K562 (cell line): ENCODE data around the gene SOWAHA. TPM values are rescaled to one million over a fixed set of nuclear protein-coding genes. Genes with fewer than 3 reads are reported as not detected.

Experiments
- ARID1B ChIP-seq: fragments of 450-650 bp; IDR thresholded peaks from 2 replicates; pipeline ENCODE4 v1.6.1; 2016; ENCODE audit warnings: antibody characterized with exemption, mild to moderate bottlenecking, inconsistent platforms
- CBX8 ChIP-seq: fragments of 200-600 bp; sonication (generic); IDR thresholded peaks from 2 replicates; pipeline ENCODE4 v1.6.1; 2012; ENCODE audit warnings: borderline replicate concordance, mixed run types, low read depth, mild to moderate bottlenecking, moderate library complexity, mixed read lengths, low read length, control low read depth, inconsistent platforms; ENCODE audit not compliant: poor library complexity, severe bottlenecking; ENCODE audit errors: extremely low read depth
- DACH1 ChIP-seq: fragments of 450-650 bp; IDR thresholded peaks from 2 replicates; pipeline ENCODE4 v1.6.1; 2018; ENCODE audit not compliant: partially characterized antibody
- E2F3 ChIP-seq: fragments of 250-450 bp; sonication (Bioruptor Pico); IDR thresholded peaks from 2 replicates; pipeline ENCODE4 v1.4.0; 2020; ENCODE audit warnings: mild to moderate bottlenecking
- ETS2 ChIP-seq: IDR thresholded peaks from 2 replicates; pipeline ENCODE4 v1.6.1; 2016; ENCODE audit warnings: borderline replicate concordance, missing genetic modification characterization, mild to moderate bottlenecking, moderate library complexity, missing compliant biosample characterization; ENCODE audit not compliant: poor library complexity, severe bottlenecking
- FUS ChIP-seq: fragments of 200-400 bp; formaldehyde crosslinking; optimal IDR thresholded peaks from 2 replicates; pipeline ENCODE3; 2017; ENCODE audit warnings: low read depth, low read length
- NFXL1 ChIP-seq: fragments of 450-650 bp; formaldehyde crosslinking; IDR thresholded peaks from 2 replicates; pipeline ENCODE4 v1.4.0; 2021; ENCODE audit warnings: mild to moderate bottlenecking
- NR2C2 ChIP-seq, 2 experiments: fragments of 200-800 bp in 1 of 2; sonication (Bioruptor generic) in 1 of 2; sonication (generic) in 1 of 2; formaldehyde crosslinking in 1 of 2; IDR thresholded peaks; 2 replicates each; pipeline versions ENCODE4 v1.6.1 to v1.8.0; 2016 to 2022; ENCODE audit warnings: mild to moderate bottlenecking in 1 of 2, missing compliant biosample characterization in 1 of 2, missing genetic modification characterization in 1 of 2, missing genetic modification reagents in 1 of 2
- NR4A1 ChIP-seq, 2 experiments: fragments of 250-450 bp in 1 of 2; fragments of 450-650 bp in 1 of 2; sonication (Bioruptor Pico) in 1 of 2; IDR thresholded peaks; 2 replicates each; pipeline versions ENCODE4 v1.4.0 to v1.6.1; 2016 to 2020; ENCODE audit warnings: mild to moderate bottlenecking in 2 of 2, missing compliant biosample characterization in 1 of 2, missing genetic modification characterization in 1 of 2, moderate library complexity in 1 of 2
- PURB ChIP-seq: sonication (generic); formaldehyde crosslinking; IDR thresholded peaks from 2 replicates; pipeline ENCODE4 v1.9.0; 2021; ENCODE audit warnings: low read depth, mild to moderate bottlenecking, missing genetic modification reagents
- ZNF143 ChIP-seq: sonication (generic); formaldehyde crosslinking; IDR thresholded peaks from 2 replicates; pipeline ENCODE4 v1.9.0; 2022; ENCODE audit warnings: mild to moderate bottlenecking, missing genetic modification reagents
- polyA plus RNA-seq, 8 experiments: library from polyadenylated mRNA; depleted of rRNA in 4 of 8; stranded (reverse) in 5 of 8; unstranded in 3 of 8; fragments of >200 nt; fragmentation: Nextera tagmentation in 2 of 8; fragmentation: Illumina TruSeq in 1 of 8; extraction: Ambion mirVana in 2 of 8; extraction: Trizol in 1 of 8; gene quantifications; 2 replicates each; pipeline versions ENCODE4 v1.2.1 to v1.2.3, GENCODE V29; 2011 to 2014; ENCODE audit warnings: inconsistent platforms in 1 of 8, missing spikeins in 1 of 8
- total RNA-seq, 7 experiments: library from RNA; depleted of rRNA in 6 of 7; stranded (reverse); fragments of >200 nt in 6 of 7; fragmentation: Illumina TruSeq in 2 of 7; extraction: Trizol in 2 of 7; gene quantifications; 2 replicates each; pipeline versions ENCODE4 v1.2.1 to v1.2.3, GENCODE V29; 2011 to 2021; ENCODE audit warnings: low replicate concordance in 1 of 7
- TF ChIP-seq, protein P1 (sequence below), 2 experiments: fragments of 450-650 bp; IDR thresholded peaks; 2 replicates each; pipeline ENCODE4 v1.6.1; 2016; ENCODE audit warnings: mild to moderate bottlenecking in 2 of 2, borderline replicate concordance in 1 of 2, low read depth in 1 of 2, moderate library complexity in 1 of 2
- TF ChIP-seq, protein P2 (sequence below), 2 experiments: fragments of 450-650 bp; conservative IDR thresholded peaks; 2 replicates each; pipeline ENCODE4 v1.6.1; 2017; ENCODE audit warnings: mild to moderate bottlenecking in 2 of 2, moderate library complexity in 2 of 2
- TF ChIP-seq, protein P3 (sequence below): IDR thresholded peaks from 2 replicates; pipeline ENCODE4 v1.6.1; 2014; ENCODE audit warnings: antibody characterized with exemption

SOWAHA gene
- total and polyA plus RNA-seq, 9 of the 15 experiments (the other 6 are each of a cell fraction or from before 2014, with no cell fraction given) = not detected

DNA sequence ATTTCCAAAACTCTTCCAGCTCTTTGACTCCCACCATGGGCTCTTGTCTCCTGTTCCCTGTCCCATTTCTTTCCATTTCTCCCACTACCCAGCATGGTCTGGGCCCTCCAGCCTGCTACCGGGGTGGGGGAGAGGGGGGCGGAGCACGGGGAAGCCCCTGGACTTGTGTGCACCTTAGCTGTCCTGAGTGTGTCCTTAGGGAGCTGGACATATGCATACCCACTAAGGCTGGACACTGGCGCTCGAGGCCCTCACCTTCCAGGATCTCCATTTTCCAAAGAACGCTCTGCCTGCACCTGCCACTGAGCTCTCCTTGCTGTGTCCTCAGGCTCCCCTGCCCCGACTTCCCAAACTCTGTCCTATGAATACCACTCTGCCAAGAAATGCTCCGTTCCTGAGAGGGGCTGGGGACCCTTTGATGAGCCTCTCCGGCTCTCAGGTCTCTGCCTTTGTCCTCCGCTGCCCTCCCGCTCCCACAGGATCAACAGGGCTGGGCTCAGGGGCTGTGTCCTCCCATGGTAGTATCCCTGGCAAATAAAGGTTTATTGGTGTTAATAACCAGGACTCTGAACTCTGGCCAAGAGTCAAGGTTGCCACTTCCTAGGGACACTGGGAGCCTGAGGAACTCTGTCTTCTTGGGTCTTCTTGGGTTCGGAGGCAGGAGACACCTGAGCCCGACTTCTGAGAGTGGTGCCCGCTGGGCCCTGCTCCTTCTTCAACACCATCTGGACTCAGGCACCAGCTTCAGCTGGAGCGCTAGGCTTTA lies 18.2 kb downstream of the SOWAHA start (continued):
- no peak for TF ChIP-seq CBX8
- TF ChIP-seq E2F3 (CRISPR knock-in tag) = no peak
- no peak for TF ChIP-seq NR4A1 (CRISPR knock-in tag; IDR thresholded peaks at IDR 0.05)
- no peak for TF ChIP-seq NR4A1 (tag; IDR thresholded peaks at IDR 0.05)
- TF ChIP-seq, protein P1, sequence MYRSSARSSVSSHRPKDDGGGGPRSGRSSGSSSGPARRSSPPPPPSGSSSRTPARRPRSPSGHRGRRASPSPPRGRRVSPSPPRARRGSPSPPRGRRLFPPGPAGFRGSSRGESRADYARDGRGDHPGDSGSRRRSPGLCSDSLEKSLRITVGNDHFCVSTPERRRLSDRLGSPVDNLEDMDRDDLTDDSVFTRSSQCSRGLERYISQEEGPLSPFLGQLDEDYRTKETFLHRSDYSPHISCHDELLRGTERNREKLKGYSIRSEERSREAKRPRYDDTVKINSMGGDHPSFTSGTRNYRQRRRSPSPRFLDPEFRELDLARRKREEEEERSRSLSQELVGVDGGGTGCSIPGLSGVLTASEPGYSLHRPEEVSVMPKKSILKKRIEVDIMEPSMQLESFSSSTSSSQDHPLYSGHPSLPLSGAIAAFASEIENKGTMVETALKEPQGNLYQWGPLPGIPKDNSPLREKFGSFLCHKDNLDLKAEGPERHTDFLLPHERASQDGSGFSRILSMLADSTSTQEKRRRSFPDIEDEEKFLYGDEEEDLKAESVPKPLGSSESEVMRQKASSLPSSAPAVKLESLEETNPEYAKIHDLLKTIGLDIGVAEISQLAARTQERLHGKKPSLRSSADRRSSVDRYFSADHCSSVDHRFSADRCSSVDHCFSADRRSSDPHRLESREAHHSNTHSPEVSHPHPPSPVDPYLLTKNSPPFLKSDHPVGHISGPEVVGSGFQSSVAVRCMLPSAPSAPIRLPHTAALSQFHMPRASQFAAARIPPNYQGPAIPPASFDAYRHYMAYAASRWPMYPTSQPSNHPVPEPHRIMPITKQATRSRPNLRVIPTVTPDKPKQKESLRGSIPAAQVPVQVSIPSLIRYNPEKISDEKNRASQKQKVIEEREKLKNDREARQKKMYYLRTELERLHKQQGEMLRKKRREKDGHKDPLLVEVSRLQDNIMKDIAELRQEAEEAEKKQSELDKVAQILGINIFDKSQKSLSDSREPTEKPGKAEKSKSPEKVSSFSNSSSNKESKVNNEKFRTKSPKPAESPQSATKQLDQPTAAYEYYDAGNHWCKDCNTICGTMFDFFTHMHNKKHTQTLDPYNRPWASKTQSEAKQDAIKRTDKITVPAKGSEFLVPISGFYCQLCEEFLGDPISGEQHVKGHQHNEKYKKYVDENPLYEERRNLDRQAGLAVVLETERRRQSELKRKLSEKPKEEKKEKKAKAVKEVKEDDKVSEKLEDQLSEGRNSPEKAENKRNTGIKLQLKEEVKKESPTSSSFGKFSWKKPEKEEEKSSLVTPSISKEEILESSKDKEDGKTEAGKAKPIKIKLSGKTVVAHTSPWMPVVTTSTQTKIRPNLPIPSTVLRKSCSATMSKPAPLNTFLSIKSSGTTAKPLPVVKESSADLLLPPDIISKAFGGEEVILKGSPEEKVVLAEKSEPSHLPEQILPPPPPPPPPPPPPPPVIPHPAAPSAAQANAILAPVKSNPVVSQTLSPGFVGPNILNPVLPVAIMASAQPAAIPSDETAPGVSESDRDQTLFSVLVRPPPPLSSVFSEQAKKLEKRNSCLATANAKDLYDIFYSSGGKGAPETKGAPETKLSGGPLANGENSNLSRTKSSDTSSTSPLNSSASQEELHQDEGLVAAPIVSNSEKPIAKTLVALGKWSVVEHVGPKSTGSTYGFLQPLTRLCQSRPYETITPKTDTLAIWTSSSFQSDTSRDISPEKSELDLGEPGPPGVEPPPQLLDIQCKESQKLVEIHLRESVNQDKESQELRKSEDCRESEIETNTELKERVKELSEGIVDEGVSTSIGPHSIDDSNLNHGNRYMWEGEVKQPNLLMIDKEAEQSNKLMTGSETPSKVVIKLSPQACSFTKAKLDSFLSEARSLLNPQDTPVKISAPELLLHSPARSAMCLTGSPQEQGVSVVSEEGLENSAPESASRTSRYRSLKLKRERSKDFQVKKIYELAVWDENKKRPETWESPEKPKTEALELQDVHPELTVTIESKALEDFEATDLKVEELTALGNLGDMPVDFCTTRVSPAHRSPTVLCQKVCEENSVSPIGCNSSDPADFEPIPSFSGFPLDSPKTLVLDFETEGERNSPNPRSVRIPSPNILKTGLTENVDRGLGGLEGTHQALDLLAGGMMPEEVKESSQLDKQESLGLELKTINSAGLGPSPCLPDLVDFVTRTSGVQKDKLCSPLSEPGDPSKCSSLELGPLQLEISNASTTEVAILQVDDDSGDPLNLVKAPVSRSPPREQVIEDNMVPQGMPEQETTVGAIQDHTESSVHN (IDR thresholded peaks at IDR 0.05; ENCODE audit: borderline replicate concordance in 1 of 2, low read depth in 1 of 2) = no peak
- TF ChIP-seq PURB (CRISPR knock-in tag) = no peak
- TF ChIP-seq DACH1 = no peak
- no peak for TF ChIP-seq NFXL1 (CRISPR knock-in tag)
- 0 out of 2 replicates have a peak, but pooled peaks have one; percentile 1 for TF ChIP-seq ARID1B
- 0 out of 2 replicates have a peak, but pooled peaks have one; percentile 19 for TF ChIP-seq ZNF143 (CRISPR knock-in tag)
- no peak for TF ChIP-seq ETS2 (tag)
- no peak for TF ChIP-seq NR2C2 (CRISPR knock-in tag; IDR thresholded peaks at IDR 0.05)
- TF ChIP-seq NR2C2 (tag; IDR thresholded peaks at IDR 0.05) = peak; percentile 6; the same call in 1 of the 2 replicates
- no peak for TF ChIP-seq FUS
- TF ChIP-seq, protein P2, sequence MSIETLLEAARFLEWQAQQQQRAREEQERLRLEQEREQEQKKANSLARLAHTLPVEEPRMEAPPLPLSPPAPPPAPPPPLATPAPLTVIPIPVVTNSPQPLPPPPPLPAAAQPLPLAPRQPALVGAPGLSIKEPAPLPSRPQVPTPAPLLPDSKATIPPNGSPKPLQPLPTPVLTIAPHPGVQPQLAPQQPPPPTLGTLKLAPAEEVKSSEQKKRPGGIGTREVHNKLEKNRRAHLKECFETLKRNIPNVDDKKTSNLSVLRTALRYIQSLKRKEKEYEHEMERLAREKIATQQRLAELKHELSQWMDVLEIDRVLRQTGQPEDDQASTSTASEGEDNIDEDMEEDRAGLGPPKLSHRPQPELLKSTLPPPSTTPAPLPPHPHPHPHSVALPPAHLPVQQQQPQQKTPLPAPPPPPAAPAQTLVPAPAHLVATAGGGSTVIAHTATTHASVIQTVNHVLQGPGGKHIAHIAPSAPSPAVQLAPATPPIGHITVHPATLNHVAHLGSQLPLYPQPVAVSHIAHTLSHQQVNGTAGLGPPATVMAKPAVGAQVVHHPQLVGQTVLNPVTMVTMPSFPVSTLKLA (conservative IDR thresholded peaks at IDR 0.05) = 0 out of 4 replicates have a peak, but pooled peaks of 1 of the 2 experiments have one; percentile 4
- TF ChIP-seq, protein P3, sequence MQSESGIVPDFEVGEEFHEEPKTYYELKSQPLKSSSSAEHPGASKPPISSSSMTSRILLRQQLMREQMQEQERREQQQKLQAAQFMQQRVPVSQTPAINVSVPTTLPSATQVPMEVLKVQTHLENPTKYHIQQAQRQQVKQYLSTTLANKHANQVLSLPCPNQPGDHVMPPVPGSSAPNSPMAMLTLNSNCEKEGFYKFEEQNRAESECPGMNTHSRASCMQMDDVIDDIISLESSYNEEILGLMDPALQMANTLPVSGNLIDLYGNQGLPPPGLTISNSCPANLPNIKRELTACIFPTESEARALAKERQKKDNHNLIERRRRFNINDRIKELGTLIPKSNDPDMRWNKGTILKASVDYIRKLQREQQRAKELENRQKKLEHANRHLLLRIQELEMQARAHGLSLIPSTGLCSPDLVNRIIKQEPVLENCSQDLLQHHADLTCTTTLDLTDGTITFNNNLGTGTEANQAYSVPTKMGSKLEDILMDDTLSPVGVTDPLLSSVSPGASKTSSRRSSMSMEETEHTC = no peak
